Placental epithelial cell (primary cell): ENCODE results near the gene LIG3. TPM values are rescaled to one million over a fixed set of nuclear protein-coding genes. Genes with fewer than 3 reads are reported as not detected.

ENCODE experiments used
- total RNA-seq: library from RNA; depleted of rRNA; stranded (reverse); fragments of >200 nt; gene quantifications from 2 replicates; pipeline ENCODE4 v1.2.3, GENCODE V29; 2012

LIG3 gene
- 34.1 and 52.2 TPM in 2 replicates for total RNA-seq

GRCh38 chr17:34980353-34980680 lies at the start of gene LIG3:
Gene LIG3 (plus strand): TSS chr17:34980512. CDS start chr17:34983006, 2,494 bp downstream.

GRCh38 chr17:34961093-34961911 lies 19.0 kb upstream of the LIG3 start, which contains the start of the genes CCT6B and ZNF830:
Gene CCT6B (minus strand): TSS chr17:34961460. CDS start chr17:34961393, 67 bp downstream.
Gene ZNF830 (plus strand): TSS chr17:34961540. CDS start chr17:34961567, 27 bp downstream.

Other genes starting within 250 kb of the LIG3 start
- 1.5 and 3.1 TPM in 2 replicates for gene CCT6B, start 19.1 kb upstream of the LIG3 start, total RNA-seq
- gene ZNF830, start 19.0 kb upstream of the LIG3 start, total RNA-seq = 7.0 and 18.1 TPM in 2 replicates
- 10.6 and 12.2 TPM in 2 replicates for gene RFFL, start 83.2 kb downstream of the LIG3 start, total RNA-seq
- gene RAD51D, start 139.3 kb downstream of the LIG3 start, total RNA-seq = 6.7 and 12.8 TPM in 2 replicates
- not detected in 2 replicates for gene FNDC8, start 141.1 kb downstream of the LIG3 start, total RNA-seq
- gene NLE1, start 161.8 kb downstream of the LIG3 start, total RNA-seq = 9.8 and 14.6 TPM in 2 replicates
- gene UNC45B, start 167.3 kb downstream of the LIG3 start, total RNA-seq = not detected in 2 replicates
- not detected in 2 replicates for gene SLC35G3, start 213.9 kb downstream of the LIG3 start, total RNA-seq